Esophagus muscularis mucosa (tissue), 4 donors: ENCODE results near the gene TMPRSS2. TPM values are rescaled to one million over a fixed set of nuclear protein-coding genes. Genes with fewer than 3 reads are reported as not detected.

ENCODE experiments used
- DNase-seq: peaks from one replicate; pipeline ENCODE4 v3.0.0-alpha.2; 2017; ENCODE audit errors: extremely low spot score
- H3K27ac ChIP-seq, 4 donors: fragments of 200-600 bp; sonication (generic); replicated peaks in 1 of 4; 1 replicate in 3 of 4; 2 replicates in 1 of 4; pipeline ENCODE4 v1.5.1; 2016 to 2019; ENCODE audit warnings: mild to moderate bottlenecking in 1 of 4
- H3K27me3 ChIP-seq, 4 donors: fragments of 200-600 bp; sonication (generic); one replicate each; pipeline versions ENCODE4 v1.5.1 to v1.6.0; 2016 to 2019
- H3K36me3 ChIP-seq, 4 donors: fragments of 200-600 bp; sonication (generic); one replicate each; pipeline ENCODE4 v1.5.1; 2016 to 2019
- H3K4me1 ChIP-seq, 4 donors: fragments of 200-600 bp; sonication (generic); one replicate each; pipeline ENCODE4 v1.5.1; 2016 to 2019
- H3K4me3 ChIP-seq, 4 donors: fragments of 200-600 bp; sonication (generic); 1 replicate in 2 of 4; 2 replicates in 2 of 4; pipeline ENCODE4 v1.5.1; 2016 to 2019; ENCODE audit warnings: mild to moderate bottlenecking in 4 of 4, moderate library complexity in 1 of 4
- H3K9me3 ChIP-seq, 4 donors: fragments of 200-600 bp; sonication (generic); 1 replicate in 3 of 4; 2 replicates in 1 of 4; pipeline ENCODE4 v1.5.1; 2016 to 2019
- EP300 ChIP-seq: sonication (generic); formaldehyde crosslinking; IDR thresholded peaks from one replicate; pipeline ENCODE4 v1.6.1; 2017; ENCODE audit warnings: antibody characterized with exemption
- POLR2A ChIP-seq: fragments of 450-650 bp; IDR thresholded peaks from one replicate; pipeline ENCODE4 v1.6.1; 2017; ENCODE audit warnings: antibody characterized with exemption, moderate library complexity, mild to moderate bottlenecking, low read depth
- POLR2AphosphoS5 ChIP-seq, 2 donors: sonication (generic); formaldehyde crosslinking; IDR thresholded peaks; one replicate each; pipeline ENCODE4 v1.6.1; 2017; ENCODE audit warnings: antibody characterized with exemption in 2 of 2
- WGBS: methylation state at CpG from one replicate; pipeline ENCODE4 v1.1.5; 2018; 5-methylcytosine and 5-hydroxymethylcytosine counted together
- intact Hi-C: fragments of 100-400 bp; cut with DNase I; formaldehyde crosslinking; loops from one replicate; pipeline ENCODE4 v1.15.1; 2023
- total RNA-seq, 4 donors: library from RNA; depleted of rRNA; stranded (reverse); fragments of >200 nt; gene quantifications; one replicate each; pipeline versions ENCODE4 v1.1.0 to v1.2.1, GENCODE V29; 2016
- TF ChIP-seq, protein P1 (sequence below), 3 experiments: fragments of 200-600 bp in 2 of 3; fragments of 450-650 bp in 1 of 3; sonication (generic) in 2 of 3; IDR thresholded peaks; one replicate each; pipeline ENCODE4 v1.5.1; 2017 to 2019; ENCODE audit warnings: antibody characterized with exemption in 3 of 3, mild to moderate bottlenecking in 2 of 3, moderate library complexity in 1 of 3

The TMPRSS2 gene
- total RNA-seq, 4 donors from 2014 or later = 0.13 to 0.86 (median 0.42) TPM; not detected in 1

GRCh38 chr21:41453761-41454160, 54.2 kb downstream of the TMPRSS2 start:
- Histone ChIP-seq H3K4me3 (no peak overlapping the region), H3K27ac (no peak overlapping the region), H3K27me3 (no peaks in the 10 kb centered on the region), H3K36me3 (peaks cover 8 to 97% (median 69%) of the 10 kb centered on the region in 4 donors), H3K9me3 (no peaks in the 10 kb centered on the region), H3K4me1 (no peaks in the 10 kb centered on the region)
- intact Hi-C loops = no loop called here
- TF ChIP-seq POLR2A = no peak
- no peak for TF ChIP-seq POLR2AphosphoS5 (IDR thresholded peaks at IDR 0.05)
- no peak for TF ChIP-seq EP300
- TF ChIP-seq, protein P1, sequence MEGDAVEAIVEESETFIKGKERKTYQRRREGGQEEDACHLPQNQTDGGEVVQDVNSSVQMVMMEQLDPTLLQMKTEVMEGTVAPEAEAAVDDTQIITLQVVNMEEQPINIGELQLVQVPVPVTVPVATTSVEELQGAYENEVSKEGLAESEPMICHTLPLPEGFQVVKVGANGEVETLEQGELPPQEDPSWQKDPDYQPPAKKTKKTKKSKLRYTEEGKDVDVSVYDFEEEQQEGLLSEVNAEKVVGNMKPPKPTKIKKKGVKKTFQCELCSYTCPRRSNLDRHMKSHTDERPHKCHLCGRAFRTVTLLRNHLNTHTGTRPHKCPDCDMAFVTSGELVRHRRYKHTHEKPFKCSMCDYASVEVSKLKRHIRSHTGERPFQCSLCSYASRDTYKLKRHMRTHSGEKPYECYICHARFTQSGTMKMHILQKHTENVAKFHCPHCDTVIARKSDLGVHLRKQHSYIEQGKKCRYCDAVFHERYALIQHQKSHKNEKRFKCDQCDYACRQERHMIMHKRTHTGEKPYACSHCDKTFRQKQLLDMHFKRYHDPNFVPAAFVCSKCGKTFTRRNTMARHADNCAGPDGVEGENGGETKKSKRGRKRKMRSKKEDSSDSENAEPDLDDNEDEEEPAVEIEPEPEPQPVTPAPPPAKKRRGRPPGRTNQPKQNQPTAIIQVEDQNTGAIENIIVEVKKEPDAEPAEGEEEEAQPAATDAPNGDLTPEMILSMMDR (IDR thresholded peaks at IDR 0.05) = no peak
- no peak for DNase-seq
- WGBS = 64% methylated on average over 3 of the region's 3 CpGs

DNA sequence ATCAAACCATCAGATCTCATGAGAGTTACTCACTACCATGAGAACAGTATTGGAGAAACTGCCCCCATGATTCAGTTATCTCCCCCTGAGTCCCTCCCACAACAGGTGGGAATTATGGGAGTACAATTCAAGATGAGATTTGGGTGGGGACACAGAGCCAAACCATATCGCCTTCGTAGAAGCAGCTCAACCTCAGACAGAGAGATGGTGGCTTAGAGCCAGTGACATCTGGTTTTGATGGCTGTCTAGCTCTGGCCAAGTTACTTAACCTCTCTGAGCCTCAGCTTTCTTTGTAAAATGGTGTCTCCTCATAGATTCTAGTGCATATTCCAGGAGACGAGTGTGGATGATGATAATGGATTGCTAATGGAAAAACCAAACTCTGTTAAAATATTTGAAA, 54.8 kb downstream of the TMPRSS2 start:
- Histone ChIP-seq H3K9me3 (no peaks in the 10 kb centered on the region), H3K27ac (no peak overlapping the region), H3K27me3 (no peaks in the 10 kb centered on the region), H3K4me1 (no peaks in the 10 kb centered on the region), H3K36me3 (peaks cover 8 to 97% (median 64%) of the 10 kb centered on the region in 4 donors), H3K4me3 (no peak overlapping the region)
- TF ChIP-seq, protein P1 (IDR thresholded peaks at IDR 0.05) = no peak
- no peak for TF ChIP-seq POLR2A
- no peak for TF ChIP-seq EP300
- TF ChIP-seq POLR2AphosphoS5 (IDR thresholded peaks at IDR 0.05) = no peak
- WGBS = 91% methylated on average over 3 of the region's 3 CpGs
- intact Hi-C loops = no loop called here
- no peak for DNase-seq

DNA sequence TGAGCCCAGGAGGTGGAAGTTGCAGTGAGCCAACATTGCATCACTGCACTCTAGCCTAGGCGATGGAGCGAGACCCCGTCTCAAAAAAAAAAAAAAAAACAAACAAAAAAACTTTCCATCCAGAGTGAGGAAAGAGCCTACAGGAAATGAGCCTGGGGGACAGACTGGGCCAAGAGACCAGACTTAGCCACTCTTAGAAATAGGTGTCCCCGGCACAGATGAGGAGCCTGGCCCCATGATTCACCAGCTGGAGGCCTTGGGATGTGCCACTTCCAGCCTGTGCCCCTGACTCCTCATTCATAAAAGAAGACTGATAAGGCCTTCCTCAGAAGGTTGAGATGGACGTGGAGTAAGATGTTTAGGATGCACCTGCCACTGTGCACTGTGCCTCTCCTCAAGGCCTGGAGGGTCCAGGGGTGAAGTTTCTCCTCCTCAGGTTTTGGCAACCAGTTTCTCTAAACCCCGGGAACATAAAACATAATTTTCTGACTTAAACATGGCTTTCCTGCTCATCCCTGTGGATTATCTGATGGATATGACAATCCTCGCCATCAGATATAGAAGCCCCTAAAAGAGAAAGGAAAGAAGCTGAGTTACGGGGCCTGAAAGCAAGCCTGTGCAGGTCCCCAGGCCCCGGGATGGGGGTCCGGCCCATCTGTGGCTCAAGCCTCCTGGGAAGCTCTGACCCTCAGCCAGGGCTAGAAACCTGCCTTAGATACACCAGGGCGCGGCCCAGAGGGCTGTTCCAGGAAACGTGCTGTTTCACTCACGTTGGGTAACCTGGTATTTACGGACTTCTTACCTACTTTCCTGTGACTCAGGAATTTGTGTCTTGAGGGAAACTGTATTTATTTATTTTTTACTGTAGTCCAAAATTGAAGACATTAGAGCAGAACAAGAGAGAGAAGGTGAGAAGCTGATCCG, 55.9 kb downstream of the TMPRSS2 start:
- Histone ChIP-seq H3K9me3 (no peaks in the 10 kb centered on the region), H3K36me3 (peaks cover 15 to 97% (median 63%) of the 10 kb centered on the region in 4 donors), H3K4me3 (no peak overlapping the region), H3K4me1 (no peaks in the 10 kb centered on the region), H3K27ac (no peak overlapping the region), H3K27me3 (no peaks in the 10 kb centered on the region)
- intact Hi-C loops = no loop called here
- no peak for DNase-seq
- TF ChIP-seq POLR2A (no peak), EP300 (no peak), POLR2AphosphoS5 (IDR thresholded peaks at IDR 0.05) (no peak)
- TF ChIP-seq, protein P1 (IDR thresholded peaks at IDR 0.05) = no peak
- 87% methylated on average over 16 of the region's 16 CpGs for WGBS

GRCh38 chr21:41449613-41450012, 58.3 kb downstream of the TMPRSS2 start:
- no peak for DNase-seq
- Histone ChIP-seq H3K27me3 (no peaks in the 10 kb centered on the region), H3K27ac (no peak overlapping the region), H3K4me3 (no peak overlapping the region), H3K9me3 (no peaks in the 10 kb centered on the region), H3K36me3 (peaks cover 28 to 97% (median 66%) of the 10 kb centered on the region in 4 donors), H3K4me1 (no peaks in the 10 kb centered on the region)
- TF ChIP-seq POLR2AphosphoS5 (IDR thresholded peaks at IDR 0.05) = no peak
- TF ChIP-seq POLR2A = no peak
- TF ChIP-seq EP300 = no peak
- TF ChIP-seq, protein P1 (IDR thresholded peaks at IDR 0.05) = no peak
- WGBS = 95% methylated on average over 2 of the region's 5 CpGs
- intact Hi-C loops = no loop called here
